Dedifferentiated amniotic fluid mesenchymal stem cell (primary cell): ENCODE data around the gene XYLT2.

Experiments
- DNase-seq: peaks from one replicate; pipeline ENCODE4 v3.0.0-alpha.2; 2016; ENCODE audit errors: extremely low spot score

Gene XYLT2

GRCh38 chr17:50348522-50349242 is 2.8 kb downstream of the XYLT2 start:
- no peak for DNase-seq

- DNase-seq, result no peak
Measured at GRCh38 chr17:50349243-50349600, 3.3 kb downstream of the XYLT2 start.

GRCh38 chr17:50350733-50351132 is 4.8 kb downstream of the XYLT2 start:
- DNase-seq, result no peak

GRCh38 chr17:50352072-50352692 is 6.3 kb downstream of the XYLT2 start:
- no peak for DNase-seq

- DNase-seq, result no peak
Measured at GRCh38 chr17:50352693-50353599, 7.0 kb downstream of the XYLT2 start.

- no peak for DNase-seq
Measured at GRCh38 chr17:50353600-50354195, 7.8 kb downstream of the XYLT2 start.

GRCh38 chr17:50354198-50354597 is 8.3 kb downstream of the XYLT2 start:
- DNase-seq, result no peak

- no peak for DNase-seq
Measured at GRCh38 chr17:50354776-50355175, 8.8 kb downstream of the XYLT2 start.

GRCh38 chr17:50355336-50355700 is 9.4 kb downstream of the XYLT2 start:
- no peak for DNase-seq

- DNase-seq, result no peak
Measured at GRCh38 chr17:50355701-50356341, 9.9 kb downstream of the XYLT2 start.

- no peak for DNase-seq
Measured at GRCh38 chr17:50356418-50356817, 10.5 kb downstream of the XYLT2 start.

- DNase-seq, result no peak
Measured at GRCh38 chr17:50356892-50357510, 11.1 kb downstream of the XYLT2 start.

- no peak for DNase-seq
Measured at GRCh38 chr17:50358177-50358576, 12.3 kb downstream of the XYLT2 start.

GRCh38 chr17:50359005-50359699 is 13.2 kb downstream of the XYLT2 start:
- DNase-seq, result no peak

- no peak for DNase-seq
Measured at GRCh38 chr17:50359998-50360461, 14.1 kb downstream of the XYLT2 start.

- DNase-seq, result no peak
Measured at GRCh38 chr17:50360486-50361115, 14.7 kb downstream of the XYLT2 start.

- peak; percentile 41 for DNase-seq
Measured at GRCh38 chr17:50361561-50362480, 15.9 kb downstream of the XYLT2 start.

GRCh38 chr17:50362661-50363060 is 16.7 kb downstream of the XYLT2 start:
- no peak for DNase-seq
